ENCODE data around the gene RABAC1. TPM values are rescaled to one million over a fixed set of nuclear protein-coding genes. Genes with fewer than 3 reads are reported as not detected.

RABAC1 gene
- total RNA-seq, 1 donor from 2014 or later, result 134 TPM

DNA sequence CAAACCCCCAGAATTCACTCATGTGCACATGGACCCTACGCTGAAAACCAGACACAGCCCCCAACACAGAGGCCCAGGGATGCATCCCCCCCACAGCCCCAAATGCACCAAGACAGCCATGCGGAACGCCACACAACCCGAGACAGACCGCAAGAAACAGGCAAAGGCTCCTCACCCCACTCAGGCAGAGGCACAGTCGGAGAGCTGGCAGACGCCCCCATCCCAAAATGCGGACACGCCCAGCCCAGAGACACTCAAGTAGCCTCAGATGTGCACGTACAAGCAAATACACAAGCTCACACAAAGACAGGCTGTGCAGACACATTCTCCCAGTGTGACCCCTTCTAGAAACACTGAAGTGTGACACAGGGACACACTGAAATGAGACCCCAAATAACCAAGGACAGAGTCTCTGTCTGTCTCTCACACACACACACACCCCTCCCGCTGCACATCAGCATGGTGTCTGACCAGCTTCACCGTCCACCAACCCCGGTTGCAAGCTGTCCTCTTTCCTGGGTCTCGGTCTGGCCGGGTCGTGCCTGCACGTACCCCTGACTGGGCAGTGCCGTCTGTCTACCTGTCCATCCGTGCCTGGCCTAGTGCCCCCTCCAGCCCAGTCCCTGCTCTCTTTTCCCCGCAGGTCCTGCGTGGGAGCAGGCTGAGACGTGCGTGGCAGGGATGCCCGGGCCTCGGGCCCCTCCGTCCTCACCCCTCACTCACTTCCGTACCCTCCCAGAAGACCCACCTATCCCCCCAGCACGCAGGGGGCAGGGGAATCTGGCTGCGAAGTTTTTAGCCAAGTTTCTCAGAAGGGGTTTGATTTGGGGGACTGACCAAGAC is 47.0 kb downstream of the RABAC1 start:
- TF ChIP-seq, protein P1, sequence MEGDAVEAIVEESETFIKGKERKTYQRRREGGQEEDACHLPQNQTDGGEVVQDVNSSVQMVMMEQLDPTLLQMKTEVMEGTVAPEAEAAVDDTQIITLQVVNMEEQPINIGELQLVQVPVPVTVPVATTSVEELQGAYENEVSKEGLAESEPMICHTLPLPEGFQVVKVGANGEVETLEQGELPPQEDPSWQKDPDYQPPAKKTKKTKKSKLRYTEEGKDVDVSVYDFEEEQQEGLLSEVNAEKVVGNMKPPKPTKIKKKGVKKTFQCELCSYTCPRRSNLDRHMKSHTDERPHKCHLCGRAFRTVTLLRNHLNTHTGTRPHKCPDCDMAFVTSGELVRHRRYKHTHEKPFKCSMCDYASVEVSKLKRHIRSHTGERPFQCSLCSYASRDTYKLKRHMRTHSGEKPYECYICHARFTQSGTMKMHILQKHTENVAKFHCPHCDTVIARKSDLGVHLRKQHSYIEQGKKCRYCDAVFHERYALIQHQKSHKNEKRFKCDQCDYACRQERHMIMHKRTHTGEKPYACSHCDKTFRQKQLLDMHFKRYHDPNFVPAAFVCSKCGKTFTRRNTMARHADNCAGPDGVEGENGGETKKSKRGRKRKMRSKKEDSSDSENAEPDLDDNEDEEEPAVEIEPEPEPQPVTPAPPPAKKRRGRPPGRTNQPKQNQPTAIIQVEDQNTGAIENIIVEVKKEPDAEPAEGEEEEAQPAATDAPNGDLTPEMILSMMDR (IDR thresholded peaks at IDR 0.05), result no peak
- Histone ChIP-seq H3K4me3 (no peak overlapping the region), H3K4me1 (no peaks in the 10 kb centered on the region), H3K9me3 (no peaks in the 10 kb centered on the region), H3K36me3 (peaks cover 4% of the 10 kb centered on the region), H3K27me3 (peaks cover 41% of the 10 kb centered on the region), H3K27ac (no peak overlapping the region)
- intact Hi-C loops (cut with DNase I), result no loop called here
- DNase-seq (no peak), ATAC-seq (no peak)

DNA sequence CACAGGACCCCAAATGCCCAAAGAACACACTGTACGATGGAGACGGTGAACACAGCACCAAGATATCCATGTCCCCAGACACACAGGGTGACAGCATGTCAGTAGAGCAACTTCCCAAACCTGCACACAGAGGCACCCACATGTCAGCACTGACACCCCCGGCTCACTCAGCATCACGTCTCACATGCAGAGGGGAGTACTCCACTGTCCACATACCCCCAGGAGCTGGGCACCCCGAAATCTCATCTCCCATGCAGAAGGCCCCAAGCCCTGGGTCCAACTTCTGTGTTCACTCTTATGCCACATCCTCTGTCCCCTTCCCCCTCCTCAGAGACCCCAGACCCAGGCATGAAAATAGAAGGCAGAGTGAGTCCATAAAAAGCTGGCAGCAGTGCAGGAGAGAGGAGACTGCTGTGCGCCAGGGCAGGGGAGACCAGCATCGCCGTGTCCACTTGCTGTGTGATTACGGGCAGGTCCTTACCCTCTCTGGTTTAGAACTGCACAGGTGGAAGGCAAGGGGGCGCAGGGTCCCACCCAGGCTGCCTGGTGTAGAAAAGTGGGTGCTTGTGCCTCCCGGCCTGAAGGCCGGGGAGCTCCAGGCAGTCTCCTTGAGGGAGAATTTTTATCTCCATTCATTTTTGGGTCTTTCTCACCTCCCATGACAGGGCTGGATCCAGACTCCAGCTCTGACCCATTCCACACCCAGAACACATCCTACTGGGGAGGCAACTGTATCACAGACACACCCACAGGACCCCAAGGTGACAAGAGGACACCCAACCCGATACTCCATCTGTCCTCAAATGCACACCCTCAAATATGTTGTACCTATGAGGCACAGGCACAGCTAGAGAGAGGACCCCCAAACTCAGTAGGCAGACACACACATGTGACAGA is 47.9 kb downstream of the RABAC1 start:
- Histone ChIP-seq H3K4me3 (no peak overlapping the region), H3K27me3 (peaks cover 34% of the 10 kb centered on the region), H3K4me1 (no peaks in the 10 kb centered on the region), H3K27ac (no peak overlapping the region), H3K9me3 (no peaks in the 10 kb centered on the region), H3K36me3 (peaks cover 13% of the 10 kb centered on the region)
- TF ChIP-seq, protein P1 (IDR thresholded peaks at IDR 0.05), result no peak
- DNase-seq (no peak), ATAC-seq (no peak)
- intact Hi-C loops (cut with DNase I), result no loop called here

DNA sequence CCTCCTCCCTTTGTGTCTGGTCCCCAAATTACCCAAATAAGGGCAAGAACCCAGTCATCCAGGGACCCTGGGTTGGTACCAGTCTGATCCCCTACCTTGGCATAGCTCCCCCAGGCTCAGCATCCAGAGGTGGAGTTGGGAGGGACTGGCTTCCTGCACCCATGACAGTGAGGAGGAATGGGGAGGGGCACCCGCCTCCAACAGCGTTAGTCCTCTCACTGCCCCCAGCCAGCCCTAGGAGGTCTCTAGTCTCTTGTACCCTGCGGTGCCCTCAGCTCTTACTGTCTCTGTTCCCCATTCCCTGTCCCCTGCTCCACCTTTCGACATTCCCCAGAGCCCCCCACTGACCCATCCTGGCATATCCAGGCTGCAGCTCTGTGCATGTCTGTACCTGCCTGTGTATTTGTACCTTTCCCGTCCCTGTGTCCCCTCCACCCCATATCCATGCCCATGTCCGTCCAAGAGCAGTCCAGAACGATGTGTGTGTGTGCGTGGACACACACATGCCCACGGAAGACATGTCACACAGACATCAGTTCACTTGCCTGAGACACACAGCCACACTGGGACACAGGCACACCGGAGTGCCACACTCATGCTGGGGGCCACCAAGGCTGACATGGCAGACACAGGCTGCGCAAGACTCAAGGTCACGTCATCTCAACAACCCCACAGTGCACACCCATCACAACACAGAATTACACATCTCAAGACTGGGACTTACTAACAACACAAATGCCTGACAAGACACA is 48.7 kb downstream of the RABAC1 start:
- H3K9me3 ChIP-seq, result no peaks in the 10 kb centered on the region
- no peak overlapping the region for H3K27ac ChIP-seq
- no peak for DNase-seq
- no peaks in the 10 kb centered on the region for H3K4me1 ChIP-seq
- no peak overlapping the region for H3K4me3 ChIP-seq
- no peak for ATAC-seq
- TF ChIP-seq, protein P1 (IDR thresholded peaks at IDR 0.05), result no peak
- peaks cover 26% of the 10 kb centered on the region for H3K27me3 ChIP-seq
- peaks cover 21% of the 10 kb centered on the region for H3K36me3 ChIP-seq
- intact Hi-C loops (cut with DNase I), result no loop called here

DNA sequence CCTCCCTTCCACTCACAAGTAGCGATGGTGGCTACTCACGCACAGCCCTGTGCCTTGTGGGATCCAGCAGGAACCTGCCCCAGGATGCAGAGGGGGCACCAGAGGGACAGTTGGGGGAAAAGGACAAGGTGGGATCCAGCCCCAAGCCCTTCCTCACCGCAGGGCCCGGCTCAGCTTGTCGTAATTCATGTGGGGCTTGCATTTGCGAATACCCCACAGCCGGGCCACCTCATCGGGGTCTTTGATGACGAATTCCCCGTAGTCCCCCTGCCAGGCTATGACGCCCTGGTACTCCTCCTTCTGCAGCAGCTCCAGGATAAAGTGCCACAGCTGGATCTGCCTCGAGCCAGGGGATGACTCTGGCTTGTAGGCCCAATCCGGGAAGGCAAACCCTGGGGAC is 49.4 kb downstream of the RABAC1 start:
- H3K36me3 ChIP-seq, result peaks cover 28% of the 10 kb centered on the region
- TF ChIP-seq, protein P1 (IDR thresholded peaks at IDR 0.05), result no peak
- ATAC-seq, result no peak
- H3K4me1 ChIP-seq, result no peaks in the 10 kb centered on the region
- no peak overlapping the region for H3K27ac ChIP-seq
- H3K27me3 ChIP-seq, result peaks cover 19% of the 10 kb centered on the region
- intact Hi-C loops (cut with DNase I), result no loop called here
- DNase-seq, result no peak
- H3K4me3 ChIP-seq, result no peak overlapping the region
- no peaks in the 10 kb centered on the region for H3K9me3 ChIP-seq

DNA sequence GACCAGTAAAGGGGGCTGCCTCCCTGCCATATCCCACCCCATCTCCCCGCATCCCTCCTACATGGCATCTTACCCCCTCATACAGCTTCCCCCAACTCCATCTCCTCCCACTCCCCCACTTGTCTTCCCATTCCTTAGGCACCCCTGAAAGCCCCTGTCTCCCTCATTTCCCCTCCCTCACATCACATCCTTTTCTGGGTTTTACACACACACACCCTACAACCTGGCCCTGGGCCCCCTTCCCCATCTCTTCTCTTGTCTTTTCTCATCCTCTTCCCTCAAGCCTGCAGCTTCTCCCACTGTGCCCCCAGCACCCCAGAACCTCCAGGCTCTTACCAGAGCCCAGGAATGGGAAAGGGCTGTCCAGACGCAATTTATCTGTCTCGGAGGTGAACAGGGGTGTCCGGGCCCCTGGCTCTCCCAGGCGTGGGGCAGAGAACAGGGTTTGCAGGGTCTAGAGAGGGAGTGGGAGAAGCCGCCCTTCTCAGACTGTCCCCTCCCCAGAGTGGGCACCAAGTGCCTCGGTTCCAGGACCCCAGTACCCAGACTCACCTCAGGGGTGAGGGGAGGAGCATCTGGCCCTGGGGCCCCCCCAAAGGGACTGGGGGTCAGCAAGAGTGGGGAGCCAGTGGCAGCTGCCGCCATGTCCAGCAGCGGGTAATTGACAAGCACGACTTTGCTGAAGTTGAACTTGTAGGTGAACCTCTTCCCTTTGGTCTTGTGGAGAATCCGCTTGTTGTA is 50.2 kb downstream of the RABAC1 start:
- intact Hi-C loops (cut with DNase I), result no loop called here
- DNase-seq (no peak), ATAC-seq (no peak)
- no peak overlapping the region for H3K4me3 ChIP-seq
- H3K9me3 ChIP-seq, result no peaks in the 10 kb centered on the region
- H3K36me3 ChIP-seq, result peaks cover 36% of the 10 kb centered on the region
- H3K4me1 ChIP-seq, result no peaks in the 10 kb centered on the region
- TF ChIP-seq, protein P1 (IDR thresholded peaks at IDR 0.05), result no peak
- H3K27me3 ChIP-seq, result peaks cover 14% of the 10 kb centered on the region
- H3K27ac ChIP-seq, result no peak overlapping the region

Measured in upper lobe of right lung (tissue), 1 donor.